ENCODE results near the gene NFKBIZ.

DNA sequence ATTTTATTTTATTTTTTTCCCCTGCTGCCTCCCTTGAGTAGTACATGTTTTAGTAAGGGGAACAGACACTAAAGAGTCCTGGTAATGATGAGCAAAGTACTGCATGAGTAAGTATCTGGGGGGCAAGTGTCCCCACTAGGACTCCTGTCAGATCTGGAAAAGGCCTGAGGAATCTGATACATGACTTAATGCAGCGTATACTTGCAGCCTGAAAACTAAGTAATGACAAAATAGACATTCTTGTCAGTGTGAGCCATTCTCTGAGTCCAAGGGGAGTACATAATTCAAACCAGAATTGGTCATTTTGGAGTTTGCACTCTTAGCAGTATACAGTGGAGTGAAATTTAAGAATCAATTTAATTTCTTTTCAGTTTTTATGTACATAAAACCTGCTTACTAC lies 42.8 kb upstream of the NFKBIZ start:
- TF ChIP-seq, protein P1, sequence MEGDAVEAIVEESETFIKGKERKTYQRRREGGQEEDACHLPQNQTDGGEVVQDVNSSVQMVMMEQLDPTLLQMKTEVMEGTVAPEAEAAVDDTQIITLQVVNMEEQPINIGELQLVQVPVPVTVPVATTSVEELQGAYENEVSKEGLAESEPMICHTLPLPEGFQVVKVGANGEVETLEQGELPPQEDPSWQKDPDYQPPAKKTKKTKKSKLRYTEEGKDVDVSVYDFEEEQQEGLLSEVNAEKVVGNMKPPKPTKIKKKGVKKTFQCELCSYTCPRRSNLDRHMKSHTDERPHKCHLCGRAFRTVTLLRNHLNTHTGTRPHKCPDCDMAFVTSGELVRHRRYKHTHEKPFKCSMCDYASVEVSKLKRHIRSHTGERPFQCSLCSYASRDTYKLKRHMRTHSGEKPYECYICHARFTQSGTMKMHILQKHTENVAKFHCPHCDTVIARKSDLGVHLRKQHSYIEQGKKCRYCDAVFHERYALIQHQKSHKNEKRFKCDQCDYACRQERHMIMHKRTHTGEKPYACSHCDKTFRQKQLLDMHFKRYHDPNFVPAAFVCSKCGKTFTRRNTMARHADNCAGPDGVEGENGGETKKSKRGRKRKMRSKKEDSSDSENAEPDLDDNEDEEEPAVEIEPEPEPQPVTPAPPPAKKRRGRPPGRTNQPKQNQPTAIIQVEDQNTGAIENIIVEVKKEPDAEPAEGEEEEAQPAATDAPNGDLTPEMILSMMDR (IDR thresholded peaks at IDR 0.05): no peak
- TF ChIP-seq POLR2A (IDR thresholded peaks at IDR 0.05): no peak

Data from thyroid gland (tissue), 4 donors.